K562 (cell line): ENCODE measurements around the gene RALGAPB. TPM values are rescaled to one million over a fixed set of nuclear protein-coding genes. Genes with fewer than 3 reads are reported as not detected.

Source experiments
- CBX5 ChIP-seq: IDR thresholded peaks from 2 replicates; pipeline ENCODE4 v1.6.1; 2014; ENCODE audit warnings: low read depth, borderline replicate concordance
- CEBPB ChIP-seq: fragments of 450-650 bp; IDR thresholded peaks from 2 replicates; pipeline ENCODE4 v1.6.1; 2016; ENCODE audit warnings: missing genetic modification characterization, missing compliant biosample characterization
- DACH1 ChIP-seq: fragments of 450-650 bp; IDR thresholded peaks from 2 replicates; pipeline ENCODE4 v1.6.1; 2018; ENCODE audit not compliant: partially characterized antibody
- DDX20 ChIP-seq: fragments of 450-650 bp; IDR thresholded peaks from 2 replicates; pipeline ENCODE4 v1.6.1; 2016; ENCODE audit warnings: missing genetic modification characterization, low read depth, mild to moderate bottlenecking, missing compliant biosample characterization, moderate library complexity
- E2F5 ChIP-seq: sonication (generic); formaldehyde crosslinking; IDR thresholded peaks from 2 replicates; pipeline ENCODE4 v1.8.0; 2022; ENCODE audit warnings: mild to moderate bottlenecking, missing genetic modification reagents
- HBP1 ChIP-seq: fragments of 450-650 bp; formaldehyde crosslinking; IDR thresholded peaks from 2 replicates; pipeline ENCODE4 v1.4.0; 2022; ENCODE audit warnings: missing genetic modification characterization
- HNRNPUL1 ChIP-seq: fragments of 200-400 bp; formaldehyde crosslinking; IDR thresholded peaks from 2 replicates; pipeline ENCODE4 v1.6.1; 2017; ENCODE audit warnings: low read length
- NFE2 ChIP-seq: IDR thresholded peaks from 2 replicates; pipeline ENCODE4 v1.6.1; 2014; ENCODE audit warnings: antibody characterized with exemption, low read depth
- PCBP2 ChIP-seq: fragments of 200-400 bp; formaldehyde crosslinking; IDR thresholded peaks from 2 replicates; pipeline ENCODE4 v1.6.1; 2018; ENCODE audit warnings: low read length, low read depth, mild to moderate bottlenecking, moderate library complexity; ENCODE audit not compliant: poor library complexity, severe bottlenecking
- PREB ChIP-seq: sonication (generic); formaldehyde crosslinking; IDR thresholded peaks from 2 replicates; pipeline ENCODE4 v1.8.1; 2023; ENCODE audit warnings: mild to moderate bottlenecking, missing genetic modification reagents
- PRMT5 ChIP-seq: sonication (generic); formaldehyde crosslinking; IDR thresholded peaks from 2 replicates; pipeline ENCODE4 v1.5.0; 2020; ENCODE audit warnings: missing genetic modification reagents
- SIN3A ChIP-seq, 2 experiments: fragments of 150-350 bp in 1 of 2; IDR thresholded peaks; 2 replicates each; pipeline ENCODE4 v1.6.1; 2011 to 2016; ENCODE audit warnings: borderline replicate concordance in 2 of 2, low read depth in 2 of 2, low read length in 2 of 2, mild to moderate bottlenecking in 2 of 2, moderate library complexity in 2 of 2; ENCODE audit not compliant: control insufficient read depth in 1 of 2
- TAF9B ChIP-seq: fragments of 450-650 bp; IDR thresholded peaks from 2 replicates; pipeline ENCODE4 v1.6.1; 2018; ENCODE audit warnings: mild to moderate bottlenecking; ENCODE audit not compliant: partially characterized antibody
- TCF7L2 ChIP-seq: fragments of 150-350 bp; IDR thresholded peaks from 2 replicates; pipeline ENCODE4 v1.6.1; 2016; ENCODE audit warnings: low read depth, mild to moderate bottlenecking, low read length, moderate library complexity
- ZNF175 ChIP-seq: fragments of 200-800 bp; sonication (Bioruptor generic); IDR thresholded peaks from 2 replicates; pipeline ENCODE4 v1.6.1; 2016; ENCODE audit warnings: low read depth, mild to moderate bottlenecking, missing genetic modification characterization, missing compliant biosample characterization
- ZNF347 ChIP-seq: fragments of 450-650 bp; formaldehyde crosslinking; IDR thresholded peaks from 2 replicates; pipeline ENCODE4 v1.4.0; 2020; ENCODE audit warnings: low read depth, mild to moderate bottlenecking, moderate library complexity
- ZSCAN29 ChIP-seq: fragments of 450-650 bp; IDR thresholded peaks from 2 replicates; pipeline ENCODE4 v1.6.1; 2017
- polyA plus RNA-seq, 8 experiments: library from polyadenylated mRNA; depleted of rRNA in 4 of 8; stranded (reverse) in 5 of 8; unstranded in 3 of 8; fragments of >200 nt; fragmentation: Nextera tagmentation in 2 of 8; fragmentation: Illumina TruSeq in 1 of 8; extraction: Ambion mirVana in 2 of 8; extraction: Trizol in 1 of 8; gene quantifications; 2 replicates each; pipeline versions ENCODE4 v1.2.1 to v1.2.3, GENCODE V29; 2011 to 2014; ENCODE audit warnings: inconsistent platforms in 1 of 8, missing spikeins in 1 of 8
- total RNA-seq, 7 experiments: library from RNA; depleted of rRNA in 6 of 7; stranded (reverse); fragments of >200 nt in 6 of 7; fragmentation: Illumina TruSeq in 2 of 7; extraction: Trizol in 2 of 7; gene quantifications; 2 replicates each; pipeline versions ENCODE4 v1.2.1 to v1.2.3, GENCODE V29; 2011 to 2021; ENCODE audit warnings: low replicate concordance in 1 of 7
- TF ChIP-seq, protein P1 (sequence below): sonication (generic); formaldehyde crosslinking; IDR thresholded peaks from 2 replicates; pipeline ENCODE4 v1.9.0; 2022; ENCODE audit warnings: mild to moderate bottlenecking, missing genetic modification reagents
- TF ChIP-seq, protein P2 (sequence below), 3 experiments: fragments of 200-800 bp in 1 of 3; sonication (Bioruptor generic) in 1 of 3; sonication (generic) in 1 of 3; formaldehyde crosslinking in 1 of 3; IDR thresholded peaks; 2 replicates each; pipeline versions ENCODE4 v1.6.1 to v1.8.0; 2016 to 2022; ENCODE audit warnings: mild to moderate bottlenecking in 2 of 3, missing compliant biosample characterization in 2 of 3, missing genetic modification characterization in 2 of 3, missing genetic modification reagents in 1 of 3
- TF ChIP-seq, protein P3 (sequence below): fragments of 250-450 bp; sonication (Bioruptor Pico); IDR thresholded peaks from 2 replicates; pipeline ENCODE4 v1.4.0; 2020

RALGAPB gene
- total and polyA plus RNA-seq, 9 of the 15 experiments (the other 6 are each of a cell fraction or from before 2014, with no cell fraction given), result 4.3 to 25.6 (median 13.6) TPM

DNA sequence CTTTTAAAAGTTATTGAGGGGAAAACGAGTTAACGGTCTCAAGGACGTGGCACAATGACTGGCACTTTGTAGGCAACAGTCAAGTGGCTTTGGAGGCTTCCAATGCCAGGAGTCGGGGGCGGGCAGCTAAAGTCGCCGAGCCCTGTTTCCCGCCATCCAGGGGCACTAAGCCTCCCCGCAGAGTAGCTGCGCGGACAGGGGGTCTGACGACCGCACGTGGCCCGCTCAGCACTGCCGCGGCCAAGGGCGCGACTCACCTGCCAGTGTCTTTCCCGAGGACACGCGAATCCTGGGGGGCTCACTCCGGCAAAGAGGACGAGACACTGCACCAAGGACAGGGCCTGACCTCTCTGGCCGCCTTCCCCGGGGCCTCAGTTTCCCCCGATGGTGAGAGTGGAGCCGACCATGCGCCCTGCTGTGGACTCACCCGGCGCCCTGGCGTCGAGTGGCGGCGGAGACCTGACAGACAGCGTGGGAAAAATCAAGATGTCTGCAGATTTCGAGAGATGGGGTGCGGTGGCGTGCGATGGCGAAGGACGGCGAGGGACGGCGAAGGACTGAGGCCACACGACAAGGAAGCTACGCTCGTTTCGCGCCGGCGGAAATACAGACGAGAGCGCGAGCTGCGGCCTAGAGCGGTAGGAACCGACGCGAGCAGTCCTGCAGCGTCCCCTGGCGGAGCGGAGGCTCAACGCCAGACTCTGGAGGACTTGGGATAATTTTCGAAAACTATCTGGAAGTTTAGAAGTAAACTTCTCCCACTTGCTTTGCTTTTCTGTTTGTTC lies 37.7 kb upstream of the RALGAPB start, which contains the start of gene SNHG17 (continued):
- TF ChIP-seq TCF7L2 (no peak), TAF9B (peak; percentile 99), CBX5 (0 out of 2 replicates have a peak, but pooled peaks have one; percentile 68), HBP1 (CRISPR knock-in tag) (peak; percentile 48; the same call in 1 of the 2 replicates), PRMT5 (no peak), DDX20 (tag) (no peak), PREB (CRISPR knock-in tag) (no peak), SIN3A (IDR thresholded peaks at IDR 0.05; ENCODE audit: borderline replicate concordance in 2 of 2, control insufficient read depth in 1 of 2, low read depth in 2 of 2, low read length in 2 of 2) (peak in 1 of 2 experiments; percentile 91; a peak in 1 of 4 replicates), HNRNPUL1 (no peak), ZNF175 (CRISPR knock-in tag) (no peak), DACH1 (no peak), CEBPB (no peak), ZNF347 (CRISPR knock-in tag) (no peak), E2F5 (CRISPR knock-in tag) (peak; percentile 97), PCBP2 (no peak), NFE2 (peak; percentile 54), ZSCAN29 (0 out of 2 replicates have a peak, but pooled peaks have one; percentile 22)
- TF ChIP-seq, protein P1, sequence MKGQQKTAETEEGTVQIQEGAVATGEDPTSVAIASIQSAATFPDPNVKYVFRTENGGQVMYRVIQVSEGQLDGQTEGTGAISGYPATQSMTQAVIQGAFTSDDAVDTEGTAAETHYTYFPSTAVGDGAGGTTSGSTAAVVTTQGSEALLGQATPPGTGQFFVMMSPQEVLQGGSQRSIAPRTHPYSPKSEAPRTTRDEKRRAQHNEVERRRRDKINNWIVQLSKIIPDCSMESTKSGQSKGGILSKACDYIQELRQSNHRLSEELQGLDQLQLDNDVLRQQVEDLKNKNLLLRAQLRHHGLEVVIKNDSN, result peak; percentile 5; the same call in 1 of the 2 replicates
- TF ChIP-seq, protein P2, sequence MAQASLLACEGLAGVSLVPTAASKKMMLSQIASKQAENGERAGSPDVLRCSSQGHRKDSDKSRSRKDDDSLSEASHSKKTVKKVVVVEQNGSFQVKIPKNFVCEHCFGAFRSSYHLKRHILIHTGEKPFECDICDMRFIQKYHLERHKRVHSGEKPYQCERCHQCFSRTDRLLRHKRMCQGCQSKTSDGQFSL (CRISPR knock-in tag; IDR thresholded peaks at IDR 0.05), result peak; percentile 77
- TF ChIP-seq, protein P2 (tag; IDR thresholded peaks at IDR 0.05), result no peak
- TF ChIP-seq, protein P3, sequence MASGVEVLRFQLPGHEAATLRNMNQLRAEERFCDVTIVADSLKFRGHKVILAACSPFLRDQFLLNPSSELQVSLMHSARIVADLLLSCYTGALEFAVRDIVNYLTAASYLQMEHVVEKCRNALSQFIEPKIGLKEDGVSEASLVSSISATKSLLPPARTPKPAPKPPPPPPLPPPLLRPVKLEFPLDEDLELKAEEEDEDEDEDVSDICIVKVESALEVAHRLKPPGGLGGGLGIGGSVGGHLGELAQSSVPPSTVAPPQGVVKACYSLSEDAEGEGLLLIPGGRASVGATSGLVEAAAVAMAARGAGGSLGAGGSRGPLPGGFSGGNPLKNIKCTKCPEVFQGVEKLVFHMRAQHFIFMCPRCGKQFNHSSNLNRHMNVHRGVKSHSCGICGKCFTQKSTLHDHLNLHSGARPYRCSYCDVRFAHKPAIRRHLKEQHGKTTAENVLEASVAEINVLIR (CRISPR knock-in tag), result peak; percentile 81
